Activated effector memory CD4-positive, alpha-beta T cell treated with anti-CD3 and anti-CD28 coated beads, Interleukin-2, amount 50 U/mL, for 16 hours (primary cell): ENCODE results near the gene PUDP.
A peak's percentile ranks its signal among the peaks of the same experiment; 100 is the strongest.

Source experiments
- DNase-seq: peaks from one replicate; pipeline ENCODE4 v3.0.0-alpha.2; 2020

The PUDP gene

GRCh38 chrX:7146703-7147412, 1.1 kb downstream of the PUDP start:
- no peak for DNase-seq

DNA sequence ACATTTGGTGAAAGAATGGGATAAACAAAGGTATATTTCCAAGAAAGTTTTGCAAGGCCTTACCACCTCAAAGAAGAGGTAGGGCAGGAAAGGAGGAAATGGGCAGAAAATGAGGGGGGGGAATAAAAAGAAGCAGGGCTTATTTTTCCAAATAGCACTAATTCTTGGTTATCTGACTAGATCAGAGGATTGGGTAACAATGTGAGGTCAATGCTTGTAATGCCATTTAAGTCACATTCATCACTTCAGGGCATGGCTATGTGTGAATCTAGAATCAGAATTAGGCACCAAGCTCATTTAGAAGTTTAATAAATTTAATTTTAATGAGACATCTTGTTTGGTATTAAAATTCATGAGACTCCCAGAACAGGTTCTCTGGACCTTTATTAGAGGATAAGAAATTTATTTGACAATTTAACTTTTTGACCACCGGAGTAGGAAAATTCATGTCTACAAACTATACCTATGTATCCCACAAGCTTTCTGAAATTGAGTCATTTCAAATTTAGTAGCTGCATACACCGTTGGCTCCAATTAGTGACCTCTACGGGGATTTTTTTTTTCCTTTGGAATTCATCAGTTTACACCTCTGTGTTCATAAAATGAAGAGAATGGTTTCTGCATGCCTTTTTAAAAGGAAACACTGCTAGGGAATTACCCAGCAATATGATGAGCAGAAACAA, 1.8 kb downstream of the PUDP start:
- no peak for DNase-seq

DNA sequence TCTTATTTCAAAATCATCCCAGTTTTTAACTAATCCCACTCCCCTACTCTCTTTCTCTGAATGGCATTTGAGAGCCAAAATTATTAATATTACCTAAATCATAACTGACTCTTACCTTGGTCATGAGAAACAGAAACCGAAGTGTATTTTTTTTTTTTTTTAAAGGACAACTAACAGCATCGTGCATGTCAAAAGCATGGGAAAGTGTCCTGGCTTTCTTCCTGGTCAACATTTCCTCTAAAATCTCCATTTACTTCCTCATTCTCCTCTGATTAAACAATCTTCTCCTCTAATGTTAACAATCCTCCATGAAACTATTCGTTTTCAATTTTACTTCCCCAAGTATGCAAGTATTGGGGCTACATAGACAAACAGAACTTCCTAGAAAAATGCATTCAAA, 2.5 kb downstream of the PUDP start:
- no peak for DNase-seq

- DNase-seq, result no peak
Observed at GRCh38 chrX:7143941-7144525, 3.9 kb downstream of the PUDP start.

DNA sequence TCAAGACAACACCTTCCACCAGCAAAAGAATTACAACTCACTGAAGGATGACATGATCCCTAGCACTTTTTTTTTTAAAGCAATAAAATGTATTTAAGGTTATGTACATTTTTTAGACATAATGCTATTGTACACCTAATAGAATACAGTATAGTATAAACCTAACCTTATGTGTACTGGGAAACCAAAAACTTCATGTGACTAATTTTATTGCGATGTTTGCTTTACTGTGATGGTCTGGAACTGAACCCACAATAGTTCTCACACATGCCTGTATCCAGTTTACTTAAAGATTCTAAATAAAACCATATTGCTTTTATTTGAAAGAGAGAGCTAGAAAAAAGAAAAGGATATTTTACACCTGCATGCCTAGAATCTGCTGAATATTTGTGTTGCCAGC, 4.9 kb downstream of the PUDP start:
- DNase-seq, result no peak

DNA sequence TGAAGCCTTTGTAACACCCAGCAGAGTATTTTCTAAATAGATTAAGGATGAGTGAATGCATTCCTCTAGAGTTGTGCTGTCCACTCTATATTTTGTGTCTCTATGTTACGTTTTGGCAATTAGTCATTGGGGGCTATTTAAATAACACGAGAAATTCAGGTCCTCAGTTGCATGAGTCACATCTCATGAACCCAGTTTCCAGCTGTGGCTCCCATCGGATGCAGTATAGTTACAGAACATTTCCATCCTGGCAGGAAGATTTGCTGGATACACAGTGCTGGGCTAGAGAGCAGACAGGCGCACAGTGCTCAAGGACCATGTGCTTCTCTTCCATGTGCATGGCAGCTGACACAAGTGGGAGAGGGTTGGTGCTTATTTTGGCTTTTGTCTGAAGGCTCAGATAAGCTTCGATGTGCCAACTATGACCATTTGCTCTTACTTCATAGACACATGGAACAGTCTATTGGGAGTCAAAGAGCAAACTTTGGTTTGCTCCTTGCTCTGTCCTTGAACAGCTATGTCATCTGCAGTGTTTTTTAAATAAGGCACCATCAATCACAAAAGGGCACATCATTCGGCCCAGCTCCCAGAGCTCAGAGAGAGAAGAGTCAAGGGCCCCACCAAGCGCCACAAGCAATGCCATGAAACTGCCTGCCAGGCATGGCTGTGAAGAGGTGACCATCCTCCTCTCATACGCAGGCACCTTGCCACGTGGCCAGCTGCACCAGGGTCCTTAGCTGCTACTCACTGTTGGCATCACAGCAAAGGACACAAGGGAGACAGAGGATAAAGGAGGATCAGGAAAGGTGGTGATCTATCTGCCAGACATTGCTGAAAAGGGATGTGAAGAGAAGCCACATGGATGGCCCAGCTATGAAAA, 8.5 kb downstream of the PUDP start:
- DNase-seq, result no peak

DNA sequence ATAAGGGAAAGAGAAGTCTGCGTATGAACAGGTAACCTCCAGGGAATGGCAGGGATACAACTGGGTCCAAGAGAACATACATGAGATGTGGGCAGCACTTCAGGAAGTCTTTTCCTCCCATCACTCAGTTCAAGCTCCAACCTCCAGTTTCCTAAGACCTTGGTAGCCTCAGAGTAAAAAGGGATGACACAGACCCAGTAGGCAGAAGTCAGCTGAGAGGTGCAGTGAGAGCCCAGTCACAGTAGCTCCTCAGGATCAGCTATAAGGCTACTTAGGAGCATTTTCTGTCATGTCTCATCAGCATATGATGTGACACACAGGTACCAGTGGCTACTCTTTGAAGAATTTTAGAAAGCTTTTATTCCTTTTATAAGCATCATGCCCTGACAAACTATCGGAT, 13.0 kb downstream of the PUDP start:
- DNase-seq, result no peak

DNA sequence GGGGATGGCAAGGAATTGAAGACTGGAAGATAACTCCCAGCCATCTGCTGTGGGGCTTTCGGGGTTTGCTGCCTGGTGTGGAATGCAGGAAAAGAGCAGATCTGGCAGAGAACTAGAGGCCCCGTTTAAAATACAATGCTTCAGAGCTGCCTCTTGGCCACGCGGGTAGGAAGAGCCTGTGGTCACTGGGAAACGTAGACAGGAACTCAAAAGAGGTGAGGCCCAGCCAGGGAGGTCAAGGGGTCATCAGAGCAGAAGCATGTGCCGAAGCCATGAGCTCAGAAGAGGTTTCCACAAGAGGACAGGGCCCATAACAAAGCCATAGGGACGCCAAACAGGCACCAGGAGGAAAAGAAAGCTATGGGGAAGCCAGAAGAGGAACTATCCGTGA, 14.9 kb downstream of the PUDP start:
- DNase-seq, result no peak

- DNase-seq, result peak; percentile 67
Observed at GRCh38 chrX:7132335-7133049, 15.5 kb downstream of the PUDP start.

DNA sequence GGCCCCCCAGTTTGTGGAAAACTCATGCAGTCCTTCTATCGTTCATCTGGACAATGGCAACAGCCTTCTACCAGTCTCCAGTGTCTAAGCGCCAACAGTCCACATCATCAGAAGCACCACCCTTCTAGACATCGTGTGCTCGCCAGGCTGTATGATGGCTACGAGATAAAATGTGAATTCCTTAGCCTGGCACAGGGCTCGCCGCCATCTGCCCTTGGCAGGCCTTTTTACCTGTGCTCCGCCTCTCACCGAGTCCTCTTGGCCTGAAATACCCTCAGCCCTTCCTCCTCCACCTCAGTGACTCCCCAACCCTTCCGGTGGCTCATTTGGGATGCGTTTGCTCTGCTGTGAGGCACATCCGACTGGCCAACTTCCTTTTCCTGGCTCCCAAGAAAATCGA, 16.3 kb downstream of the PUDP start:
- DNase-seq, result no peak

DNA sequence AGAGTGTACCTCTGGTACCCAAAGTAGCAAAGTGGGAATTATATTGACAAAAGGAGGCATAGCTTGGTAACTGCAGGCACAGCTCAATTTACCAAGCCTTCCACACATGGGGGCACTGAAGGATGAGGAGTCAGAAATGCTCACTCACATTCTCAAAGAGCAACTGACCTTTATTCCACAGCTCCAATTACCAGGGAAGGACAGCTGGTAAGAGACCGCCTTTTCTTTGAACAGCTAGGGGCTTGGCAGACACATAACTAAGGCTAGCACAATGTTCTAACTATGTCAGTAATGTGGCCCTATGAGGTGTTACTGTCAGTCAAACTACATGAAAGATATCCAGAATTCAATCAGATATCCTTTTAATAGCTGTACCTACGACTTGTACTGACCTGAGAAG, 20.9 kb downstream of the PUDP start:
- DNase-seq, result no peak

GRCh38 chrX:7120878-7121219, 27.1 kb downstream of the PUDP start:
- DNase-seq, result no peak

- DNase-seq, result no peak
Observed at GRCh38 chrX:7119950-7120877, 27.7 kb downstream of the PUDP start.

GRCh38 chrX:7117587-7117986, 30.4 kb downstream of the PUDP start:
- DNase-seq, result no peak

- DNase-seq, result no peak
Observed at GRCh38 chrX:7116081-7116480, 31.9 kb downstream of the PUDP start.

DNA sequence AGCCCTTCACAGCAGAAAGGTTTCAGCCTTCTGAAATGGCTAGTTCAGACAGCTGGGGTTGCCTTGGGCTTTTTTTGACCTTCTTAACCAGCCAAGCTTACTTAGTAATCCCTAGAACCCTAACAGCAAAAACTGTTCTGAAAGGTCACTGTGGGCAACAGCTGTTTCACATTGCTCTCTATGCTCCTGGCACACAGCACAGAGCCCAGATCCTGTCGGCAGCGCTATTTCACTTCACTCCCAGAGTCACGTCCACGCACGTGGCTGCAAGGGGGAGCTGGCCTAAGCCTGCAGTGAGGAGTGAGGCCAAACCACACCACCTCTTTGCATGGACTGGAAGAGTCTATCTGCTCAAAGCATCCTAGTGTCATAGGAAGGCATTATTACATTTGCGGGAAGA, 32.4 kb downstream of the PUDP start:
- no peak for DNase-seq

DNA sequence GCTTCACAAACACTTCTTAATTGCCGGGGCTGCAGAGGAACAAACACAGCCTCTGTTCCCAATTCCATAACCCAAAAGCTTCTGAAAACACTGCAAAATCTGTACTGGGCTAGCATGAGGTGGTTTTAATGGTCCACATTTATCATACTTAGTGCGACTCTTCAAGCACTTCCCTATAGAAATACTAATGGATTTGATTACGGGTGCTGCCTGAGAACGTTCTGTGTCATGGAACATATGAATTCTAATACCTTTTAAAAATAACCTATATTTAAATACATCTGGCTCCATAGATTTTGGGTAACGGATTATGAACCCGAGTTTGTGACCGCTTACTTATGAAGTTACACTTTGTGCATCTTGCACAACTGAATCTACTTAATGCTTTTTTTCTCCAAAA, 35.9 kb downstream of the PUDP start:
- no peak for DNase-seq

DNA sequence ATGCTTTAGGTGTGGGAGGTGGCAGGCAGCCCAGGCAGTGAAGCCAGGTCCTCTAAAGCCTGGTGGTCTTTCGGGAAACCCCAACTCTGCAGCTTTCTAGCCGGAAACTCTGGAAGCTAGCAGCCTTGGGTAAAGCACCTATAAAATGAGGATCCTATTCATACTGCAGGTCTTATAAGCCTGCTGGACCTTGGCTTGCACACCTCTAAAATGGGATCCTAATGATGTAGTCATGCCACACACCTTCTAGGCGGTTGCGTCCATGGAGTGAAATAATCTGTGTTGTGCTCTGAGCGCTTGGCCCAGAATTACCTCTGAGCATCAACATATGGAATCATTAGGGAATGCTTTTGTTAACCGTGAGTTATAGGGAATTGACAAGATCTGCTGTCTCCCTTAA, 36.4 kb downstream of the PUDP start:
- DNase-seq, result no peak

GRCh38 chrX:7110821-7111276, 37.1 kb downstream of the PUDP start:
- DNase-seq, result no peak

DNA sequence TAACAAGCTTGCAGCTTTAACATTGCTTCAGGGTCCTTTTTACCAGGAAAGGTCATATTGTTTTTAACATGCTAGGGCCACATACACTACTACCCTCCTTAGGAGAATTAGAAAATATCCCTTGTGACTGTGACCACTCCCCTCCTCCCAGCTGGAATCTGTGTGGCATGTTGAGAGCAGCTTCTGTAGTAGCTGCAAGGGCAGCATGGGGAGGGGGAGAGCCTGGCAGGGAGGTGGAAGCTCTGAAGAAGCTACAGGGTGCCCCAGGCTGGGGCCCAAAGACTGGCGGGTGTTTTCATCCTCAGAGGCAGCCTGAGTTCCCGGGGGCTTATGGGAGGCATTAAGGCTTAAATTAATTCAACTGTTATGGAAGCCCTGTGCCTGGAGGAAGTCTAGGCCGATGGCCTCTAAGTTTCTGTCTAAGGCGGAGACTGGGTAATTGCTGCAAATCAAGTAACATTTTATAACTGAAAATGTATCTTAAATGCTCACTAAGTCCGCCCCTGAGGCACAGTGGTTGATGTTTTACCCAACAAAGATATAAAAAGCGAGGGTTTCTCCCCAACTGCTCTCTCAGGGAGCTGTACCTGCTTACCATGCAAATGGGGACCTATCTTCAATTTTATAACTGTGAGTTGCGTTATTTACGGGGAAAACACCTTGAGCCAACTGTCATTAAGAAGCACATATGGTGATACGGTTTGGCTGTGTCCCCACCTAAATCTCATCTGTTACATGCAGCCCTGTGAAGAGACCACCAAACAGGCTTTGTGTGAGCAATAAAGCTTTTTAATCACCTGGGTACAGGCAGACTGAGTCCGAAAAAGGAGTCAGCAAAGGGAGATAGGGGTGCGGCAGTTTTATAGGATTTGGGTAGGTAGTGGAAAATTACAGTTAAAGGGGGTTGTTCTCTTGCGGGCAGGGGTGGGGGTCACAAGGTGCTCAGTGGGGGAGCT, 37.8 kb downstream of the PUDP start:
- no peak for DNase-seq
